Measurements from ENCODE around the gene ROPN1B.
"Not testable (repeated sequence)": the region's sequence is repeated elsewhere in the genome, so short reads cannot be mapped to it uniquely, and the experiment has no call there.

Gene ROPN1B

DNA sequence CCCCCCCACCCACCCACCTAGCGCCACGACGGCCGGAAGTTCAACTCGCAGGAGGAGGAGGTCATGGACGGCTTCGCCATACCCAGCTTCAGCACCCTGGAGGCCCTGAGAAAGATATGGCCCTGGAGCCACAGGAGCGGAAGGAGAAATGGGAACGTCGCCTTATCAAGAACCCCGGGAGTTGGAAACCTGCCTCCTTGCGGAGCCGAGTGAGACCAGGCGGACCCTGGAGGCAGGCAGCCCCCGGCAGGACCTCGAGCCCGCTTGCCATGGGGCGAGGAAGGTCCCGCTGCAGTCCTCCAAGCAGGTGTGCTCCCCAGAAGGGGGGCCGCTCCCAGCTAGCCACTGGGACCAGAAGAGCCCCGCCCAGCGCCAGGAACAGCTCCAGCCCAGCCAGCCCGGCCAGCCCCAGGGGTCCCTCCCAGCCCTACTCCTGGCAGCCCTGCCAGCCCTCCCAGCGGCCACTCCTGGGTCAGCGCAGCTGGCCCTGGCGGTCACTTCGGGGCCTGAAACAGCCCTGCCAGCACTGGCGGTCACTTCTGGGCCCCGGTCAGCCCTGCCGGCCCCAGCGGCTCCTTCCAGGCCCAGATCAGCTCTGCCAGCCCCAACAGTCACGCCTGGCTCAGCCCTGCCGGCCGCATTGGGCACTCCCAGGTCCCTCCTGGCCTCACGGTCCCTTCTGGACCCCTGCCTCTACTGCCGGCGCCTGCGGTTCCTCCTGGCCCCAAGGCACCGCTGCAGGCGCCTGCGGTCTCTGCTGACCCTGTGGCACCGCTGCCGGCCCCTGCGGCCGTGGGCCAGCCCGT is 10.3 kb upstream of the ROPN1B start:
- DNase-seq = no peak

DNA sequence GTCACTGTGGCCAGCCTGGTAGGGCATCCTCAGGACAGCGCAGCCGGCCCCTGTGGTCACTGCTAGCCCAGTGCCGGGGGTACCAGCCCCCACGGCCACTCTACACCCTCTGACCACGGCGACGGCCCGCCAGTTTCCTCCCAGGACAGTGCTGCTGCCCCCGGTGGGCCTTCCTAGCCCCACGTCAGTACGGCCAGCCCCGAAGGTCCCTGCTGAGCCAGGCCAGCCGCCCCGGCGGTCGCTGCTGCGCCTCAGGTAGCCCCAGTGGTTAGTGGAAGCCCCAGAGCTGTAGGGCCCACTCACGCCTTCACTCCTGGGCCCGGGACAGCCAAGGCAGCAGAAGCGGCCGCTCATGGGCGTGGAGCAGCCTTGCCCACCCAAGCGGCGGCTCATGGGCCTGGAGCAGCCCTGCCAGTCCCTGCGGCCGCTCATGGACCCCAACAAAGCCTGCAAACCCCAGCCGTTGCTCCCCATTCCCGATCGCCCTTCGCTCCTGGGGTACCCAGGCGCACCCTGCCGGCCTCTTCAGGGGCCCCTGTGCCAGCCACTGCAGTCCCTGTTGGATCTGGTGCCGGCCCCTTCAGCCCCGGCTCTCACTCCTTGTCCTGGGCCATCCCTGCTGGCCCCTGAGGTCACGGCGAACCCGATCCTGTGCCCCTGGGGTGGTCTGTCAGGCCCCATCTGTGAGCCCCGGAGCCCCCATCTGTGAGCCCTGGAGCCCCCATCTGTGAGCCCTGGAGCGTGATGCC is 9.5 kb upstream of the ROPN1B start:
- DNase-seq = no peak

DNA sequence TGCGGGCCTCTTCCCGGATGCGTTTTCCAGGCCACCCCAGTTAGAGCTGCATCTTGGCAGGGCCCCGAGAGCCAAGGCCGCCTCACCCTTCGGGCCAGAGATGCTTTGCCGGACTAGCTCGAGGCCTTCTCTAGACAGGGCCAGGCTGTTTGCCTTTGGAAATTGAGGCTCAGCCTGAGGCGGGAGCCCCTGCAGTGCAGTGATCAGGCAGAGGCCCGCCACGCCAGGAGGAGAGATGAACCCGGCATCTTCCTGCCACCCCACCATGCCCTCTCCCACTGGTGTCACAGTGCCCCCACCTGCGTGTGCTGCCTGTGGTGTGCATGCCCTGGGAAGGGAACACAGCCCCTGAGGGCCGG is 8.9 kb upstream of the ROPN1B start:
- DNase-seq = no peak

DNA sequence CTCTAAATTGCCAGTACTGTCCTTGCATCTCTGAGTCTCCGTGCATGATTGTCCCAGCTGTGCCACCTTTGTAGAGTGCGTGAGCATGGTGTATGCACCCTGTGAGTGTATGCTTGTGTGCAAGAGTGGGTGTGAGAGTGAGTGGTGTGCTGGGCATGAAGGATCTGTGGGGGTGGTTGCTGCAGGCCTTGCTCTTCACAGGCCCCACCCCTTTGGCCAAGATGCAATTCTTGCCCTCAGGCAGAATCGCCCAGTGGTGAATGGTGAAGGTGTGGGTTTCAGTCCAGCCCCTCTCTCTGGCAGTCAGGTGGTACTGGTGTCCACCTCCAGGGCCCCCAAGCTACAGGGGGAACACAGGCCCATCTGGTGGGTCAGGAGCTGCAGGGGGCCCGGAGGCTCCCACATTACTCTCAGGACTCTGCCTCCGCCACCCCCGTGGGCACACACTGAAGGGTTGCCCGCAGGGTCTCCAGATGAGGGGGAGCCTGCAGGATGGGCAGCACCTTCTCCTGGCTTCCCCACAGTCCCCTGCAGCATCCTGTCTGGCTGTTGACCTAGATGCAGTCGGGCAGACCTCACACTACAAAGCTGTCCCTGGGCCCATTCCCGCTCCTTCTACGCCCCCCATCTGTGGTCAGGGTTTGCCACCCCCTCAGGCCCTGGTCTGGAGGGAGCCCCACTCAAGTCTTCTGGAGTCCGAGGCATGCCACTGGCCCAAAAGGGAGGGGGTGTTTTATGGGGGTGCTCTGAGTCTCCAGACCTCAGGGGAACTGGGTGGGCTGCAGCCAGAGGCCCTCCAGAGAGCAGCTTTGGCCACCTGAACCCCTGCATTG is 8.3 kb upstream of the ROPN1B start:
- no peak for DNase-seq

DNA sequence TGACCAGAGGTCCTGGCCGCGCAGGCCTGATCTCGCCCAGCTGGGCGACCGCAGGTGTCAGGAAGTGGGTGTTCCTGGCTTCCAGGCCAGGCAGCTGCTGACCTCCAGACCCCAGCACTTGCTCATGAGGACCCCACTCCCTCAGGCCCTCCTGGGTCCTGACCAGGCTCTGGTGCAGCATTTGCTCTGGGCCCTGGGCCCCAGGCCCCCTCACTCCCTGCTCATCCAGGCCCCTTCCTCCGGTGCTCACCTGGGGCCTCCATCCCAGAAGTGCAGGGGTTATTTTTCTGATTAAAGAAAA is 7.7 kb upstream of the ROPN1B start:
- DNase-seq = no peak

DNA sequence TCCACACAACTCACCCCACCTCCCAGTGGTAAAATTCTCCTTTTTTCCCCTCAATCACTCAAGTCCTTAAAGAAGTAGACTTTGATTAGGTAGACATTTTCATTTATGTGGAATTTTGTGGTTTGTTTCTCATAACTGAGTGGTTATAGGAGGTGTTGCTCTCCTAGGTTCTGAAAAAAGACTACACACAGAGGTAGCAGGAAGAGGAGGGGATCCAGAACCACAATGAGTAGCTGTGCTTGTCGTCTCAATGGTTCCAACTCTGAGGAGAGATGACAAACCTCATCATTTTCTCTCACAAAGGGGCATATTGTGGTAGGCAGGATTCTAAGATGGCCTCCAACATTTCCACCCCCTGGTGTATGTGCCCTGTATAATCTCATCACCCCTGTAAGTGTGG is 5.1 kb upstream of the ROPN1B start:
- not testable (repeated sequence) for DNase-seq

DNA sequence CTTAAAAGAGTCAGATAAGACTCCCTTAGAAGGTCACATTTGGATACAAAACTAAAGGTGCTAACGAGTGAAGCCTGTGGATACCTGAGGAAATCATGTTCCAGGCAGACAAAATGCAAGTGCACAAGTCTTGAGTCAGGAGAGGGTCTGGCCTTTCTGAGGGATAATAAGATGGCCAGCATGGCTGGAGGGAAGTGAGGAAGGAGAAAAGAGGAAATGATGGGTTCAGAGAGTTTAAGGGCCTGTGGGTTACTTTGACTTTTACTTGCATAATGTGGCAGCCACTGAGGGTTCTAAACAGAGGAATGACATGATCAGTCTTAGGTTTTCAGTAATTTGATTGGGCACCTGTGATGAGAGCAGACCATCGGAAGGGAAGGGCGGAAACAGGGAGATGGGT is 3.5 kb upstream of the ROPN1B start:
- DNase-seq = no peak

DNA sequence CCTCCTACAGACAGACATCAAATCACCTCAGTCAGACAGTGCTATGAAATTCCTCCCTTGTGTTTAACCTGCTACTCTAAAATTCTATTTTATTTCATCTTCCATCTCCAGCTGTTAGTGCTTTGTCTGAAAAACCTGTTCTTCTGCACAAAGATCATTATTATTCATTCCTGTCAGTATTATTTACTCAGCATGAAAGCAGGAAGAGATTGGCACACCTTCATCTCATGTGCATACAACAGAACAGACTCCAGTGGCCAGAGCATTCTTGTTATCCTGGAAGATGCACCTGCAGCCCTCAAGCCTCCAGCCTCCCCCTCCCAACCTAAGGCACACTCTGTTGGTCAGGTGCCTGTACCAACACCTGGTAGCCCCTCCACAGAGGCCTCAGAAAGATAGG is 1.8 kb upstream of the ROPN1B start:
- no peak for DNase-seq

DNA sequence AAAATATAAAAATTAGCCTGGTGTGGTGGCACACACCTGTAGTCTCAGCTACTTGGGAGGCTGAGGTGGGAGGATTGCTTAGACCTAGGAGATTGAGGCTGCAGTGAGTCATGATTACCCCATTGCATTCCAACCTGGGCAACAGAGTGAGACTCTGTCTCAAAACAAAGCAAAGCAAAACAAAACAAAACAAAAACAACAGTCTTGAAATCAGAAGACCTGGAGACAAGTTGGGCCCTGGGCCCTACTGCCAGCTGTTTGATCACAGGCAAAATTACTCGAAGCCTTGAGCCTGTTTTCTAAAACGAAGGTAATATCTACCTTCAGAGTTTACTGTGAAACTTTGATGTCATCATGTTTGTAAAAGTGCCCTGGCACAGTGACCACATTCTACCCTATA is 857 bp upstream of the ROPN1B start:
- DNase-seq = not testable (repeated sequence)

DNA sequence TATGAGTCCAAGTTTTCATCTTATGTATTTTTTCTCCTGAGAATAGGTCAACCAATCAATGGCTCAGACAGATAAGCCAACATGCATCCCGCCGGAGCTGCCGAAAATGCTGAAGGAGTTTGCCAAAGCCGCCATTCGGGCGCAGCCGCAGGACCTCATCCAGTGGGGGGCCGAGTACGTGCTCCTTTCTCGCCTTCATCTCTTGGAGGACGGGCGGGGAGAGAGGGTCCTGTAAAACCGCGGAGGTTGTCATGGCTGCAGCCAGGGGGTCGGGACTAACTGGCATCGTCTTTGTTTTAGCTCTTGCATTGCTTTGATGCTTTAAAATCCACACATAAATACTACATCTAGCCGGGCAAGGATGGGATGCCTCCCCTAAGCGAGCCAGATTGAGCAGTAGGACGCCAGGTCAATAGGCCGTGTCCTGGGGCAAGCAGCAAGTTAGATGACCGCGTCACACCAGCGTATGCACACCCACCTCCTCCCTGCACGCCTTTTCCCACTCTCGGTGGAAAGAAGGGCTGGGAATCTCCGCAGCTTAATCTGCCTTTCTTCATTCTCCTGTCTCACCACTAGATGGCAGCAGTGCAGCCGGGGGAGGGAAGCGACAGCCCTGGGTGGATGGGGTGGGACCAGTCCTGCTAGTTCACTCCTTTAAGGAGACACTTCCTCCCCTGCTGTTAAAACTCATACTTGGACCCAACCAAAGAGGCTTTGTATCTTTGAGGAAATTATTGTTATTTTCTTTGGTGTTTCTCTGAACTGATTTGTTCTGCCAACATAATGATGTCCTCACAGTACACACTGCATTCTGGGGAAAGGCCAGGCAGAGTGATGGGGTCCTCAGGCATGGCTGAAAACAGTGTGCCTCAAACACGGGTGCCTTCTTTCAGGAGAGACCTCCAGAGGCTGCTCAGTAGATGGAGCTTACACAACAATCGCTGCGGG is 3.3 kb downstream of the ROPN1B start:
- DNase-seq = peak; percentile 51

DNA sequence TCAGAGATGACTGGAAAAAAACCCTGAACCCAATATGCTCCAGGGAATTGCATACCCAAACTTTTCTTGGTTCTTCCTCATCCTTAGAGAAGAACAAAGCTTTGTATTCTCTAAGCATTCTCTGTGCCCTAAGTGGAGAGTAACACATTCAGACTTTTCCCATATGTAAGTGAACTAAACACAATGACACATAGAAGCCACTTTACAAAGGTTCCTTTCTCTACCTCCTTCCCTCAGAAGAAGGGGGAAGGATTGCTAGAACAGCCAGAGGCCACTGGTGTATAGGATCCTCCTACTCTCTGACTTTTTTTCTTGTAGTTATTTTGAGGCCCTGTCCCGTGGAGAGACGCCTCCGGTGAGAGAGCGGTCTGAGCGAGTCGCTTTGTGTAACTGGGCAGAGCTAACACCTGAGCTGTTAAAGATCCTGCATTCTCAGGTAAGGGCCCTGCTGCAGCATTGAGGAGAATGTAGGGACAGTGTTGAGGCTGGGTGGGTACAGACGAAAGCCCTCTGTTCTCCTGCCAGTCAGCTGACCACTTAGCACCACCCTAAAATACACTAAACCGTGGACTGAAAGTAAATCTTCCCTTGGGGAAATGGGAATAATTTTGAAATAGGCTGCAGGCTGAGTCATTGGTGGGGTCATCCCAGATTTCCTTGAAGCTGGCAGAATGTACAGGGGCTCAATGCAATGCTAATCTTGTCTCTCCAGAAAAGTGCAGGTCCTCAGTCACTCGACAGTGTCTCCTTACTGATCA is 6.4 kb downstream of the ROPN1B start:
- DNase-seq = not testable (repeated sequence)

DNA sequence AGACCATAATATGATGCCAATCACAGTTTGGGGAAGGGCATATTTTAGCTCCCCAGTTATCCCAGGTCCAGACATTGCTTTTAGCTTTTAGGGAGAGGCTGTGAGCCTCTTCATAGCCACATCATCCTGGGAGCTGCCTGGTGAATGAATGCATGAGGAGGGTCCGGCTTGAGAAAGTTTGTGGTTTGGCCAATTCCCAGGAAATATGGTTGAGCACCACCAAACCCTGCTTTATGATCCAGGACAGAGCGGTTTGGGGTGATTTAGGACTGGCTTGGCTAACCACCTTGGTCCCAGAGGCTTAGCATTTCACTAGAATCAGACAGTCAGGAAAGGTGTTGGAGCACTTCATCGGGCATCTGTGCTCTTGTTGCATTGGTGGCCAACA is 7.0 kb downstream of the ROPN1B start:
- not testable (repeated sequence) for DNase-seq

DNA sequence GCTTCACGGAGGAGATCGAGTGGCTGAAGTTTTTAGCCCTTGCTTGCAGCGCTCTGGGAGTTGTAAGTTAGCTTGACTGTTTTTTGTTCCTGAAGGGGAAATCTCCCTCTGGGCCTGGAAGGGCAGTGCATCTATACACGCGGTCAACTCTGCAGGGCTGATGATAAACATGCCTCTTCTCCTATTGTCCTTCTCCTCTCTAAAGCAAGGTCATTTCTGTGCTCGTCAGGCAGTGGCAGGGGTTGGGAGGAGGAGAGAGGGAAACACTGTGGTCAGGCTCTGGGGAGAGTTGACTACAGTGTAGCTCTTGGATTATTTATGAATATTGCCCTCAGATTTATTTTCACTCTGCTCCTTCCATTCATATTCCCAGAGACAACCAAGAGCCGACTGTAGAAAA is 8.1 kb downstream of the ROPN1B start:
- DNase-seq = not testable (repeated sequence)

DNA sequence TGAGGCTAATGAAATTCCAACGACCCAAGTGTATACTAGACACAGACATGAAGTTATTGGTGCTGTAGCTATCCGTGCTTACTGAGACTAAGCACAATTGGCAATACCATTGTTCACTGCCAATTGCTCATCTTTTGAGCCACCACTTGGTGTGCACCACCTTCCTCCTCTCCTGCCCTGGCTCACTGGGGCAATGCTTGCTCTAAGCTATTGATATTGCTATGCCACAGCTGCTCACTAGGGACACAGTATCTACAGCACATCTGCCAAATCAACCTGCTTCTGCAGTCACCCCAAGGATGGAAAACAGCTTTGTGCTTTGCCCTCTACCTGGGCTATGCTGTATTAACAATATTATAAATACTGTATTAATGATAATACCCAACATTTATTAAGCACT is 16.0 kb downstream of the ROPN1B start:
- DNase-seq = not testable (repeated sequence)

DNA sequence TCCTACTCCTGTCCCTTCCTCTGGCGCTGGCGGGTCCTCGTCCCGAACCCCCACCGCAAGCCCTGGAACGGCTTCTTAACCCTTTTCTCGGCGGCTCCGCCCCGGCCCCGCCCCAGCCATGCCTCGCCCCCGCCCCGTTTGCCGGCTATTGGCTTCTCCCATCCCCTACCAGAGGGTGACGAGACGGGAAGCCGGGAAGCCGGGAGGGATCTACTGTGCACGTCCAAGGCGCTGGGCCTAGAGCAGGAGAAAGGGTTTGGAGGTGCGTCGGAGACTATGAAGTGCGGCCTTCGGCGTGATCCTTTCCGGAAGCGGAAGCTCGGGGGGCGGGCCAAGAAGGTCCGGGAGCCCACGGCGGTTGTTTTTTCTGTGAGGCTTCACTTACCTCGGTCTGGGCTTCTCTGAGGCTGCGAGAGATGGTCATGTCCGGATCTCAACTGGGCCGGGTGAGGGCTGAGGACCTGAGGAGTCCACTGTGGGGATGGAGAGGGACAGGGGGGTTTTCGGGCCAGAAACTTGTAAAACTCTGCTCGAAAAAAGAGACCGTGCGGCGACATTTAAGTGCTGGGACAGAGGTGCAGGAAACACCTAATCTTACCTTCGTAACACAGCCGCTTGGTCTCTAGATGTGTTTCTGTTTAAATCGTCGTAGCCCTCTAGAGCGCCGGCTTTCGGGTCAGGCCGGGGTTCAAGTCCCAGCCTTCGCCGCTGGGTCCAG is 21.4 kb downstream of the ROPN1B start:
- DNase-seq = peak; percentile 69

DNA sequence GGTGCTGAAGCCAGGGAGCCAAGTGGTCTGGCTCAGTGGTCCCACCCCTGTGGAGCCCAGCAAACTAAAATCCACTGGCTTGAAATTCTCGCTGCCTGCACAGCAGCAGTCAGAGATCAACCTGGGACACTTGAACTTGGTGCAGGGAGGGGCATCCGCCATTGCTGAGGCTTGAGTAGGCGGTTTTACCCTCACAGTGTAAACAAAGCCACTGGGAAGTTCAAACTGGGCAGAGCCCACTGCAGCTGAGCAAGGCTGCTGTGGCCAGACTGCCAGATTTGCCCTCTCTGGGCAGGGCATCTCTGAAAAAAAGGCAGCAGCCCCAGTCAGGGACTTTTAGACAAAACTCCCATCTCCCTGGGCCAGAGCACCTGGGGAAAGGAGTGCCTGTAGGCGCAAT is 27.8 kb downstream of the ROPN1B start:
- not testable (repeated sequence) for DNase-seq

DNA sequence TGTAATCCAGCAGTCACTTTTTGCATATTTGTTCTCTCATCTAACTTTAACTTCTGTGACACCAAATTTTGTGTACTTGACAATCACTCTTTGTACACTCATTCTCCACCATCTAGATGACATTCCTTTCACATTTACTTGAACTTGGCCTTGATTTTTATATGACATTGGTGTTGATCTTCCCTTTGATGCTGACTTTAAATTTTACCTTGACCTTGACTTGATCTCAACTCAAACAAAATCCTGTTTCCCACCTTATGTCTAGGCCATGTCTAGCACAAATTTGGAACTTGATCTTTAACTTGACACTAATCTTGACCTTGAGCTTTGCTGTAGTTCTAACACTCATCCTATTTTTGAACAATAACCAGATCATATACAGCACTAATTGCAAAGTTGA is 33.2 kb downstream of the ROPN1B start:
- DNase-seq = no peak

DNA sequence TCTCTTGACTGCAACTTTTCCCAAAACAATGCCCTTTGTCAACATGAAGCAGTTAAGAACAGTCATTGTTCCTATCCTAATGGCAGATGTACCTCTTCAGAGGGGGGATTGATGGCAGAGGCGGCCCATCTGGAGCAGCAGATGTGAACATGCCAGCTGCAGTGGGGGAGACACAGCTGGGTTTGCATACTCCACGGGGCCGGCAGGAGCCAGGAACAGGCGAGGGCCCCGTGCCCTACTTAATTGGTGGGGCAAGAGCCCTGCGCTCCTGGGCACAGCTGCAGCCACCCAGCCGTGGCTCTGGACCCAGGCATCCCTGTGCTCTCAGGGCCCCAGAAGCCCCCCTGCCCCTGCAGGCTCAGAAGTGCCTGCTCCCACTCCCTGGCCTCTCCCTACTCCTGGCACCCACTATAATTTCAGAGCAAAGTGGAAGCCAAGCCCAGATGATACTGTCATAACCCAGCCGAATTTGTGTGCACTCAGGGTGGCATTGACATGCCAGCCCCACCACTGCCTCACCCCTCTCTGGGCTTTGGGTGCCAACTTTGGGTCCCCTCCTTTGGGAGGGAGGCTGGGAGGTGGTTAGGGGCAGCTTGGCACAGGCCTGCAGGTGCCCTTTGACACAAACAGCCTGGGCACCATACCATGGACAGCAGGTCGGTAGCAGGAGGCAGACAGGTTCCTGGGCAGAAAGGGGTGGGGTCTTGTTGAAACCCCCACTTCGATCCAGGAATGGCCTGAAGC is 34.6 kb downstream of the ROPN1B start:
- no peak for DNase-seq

DNA sequence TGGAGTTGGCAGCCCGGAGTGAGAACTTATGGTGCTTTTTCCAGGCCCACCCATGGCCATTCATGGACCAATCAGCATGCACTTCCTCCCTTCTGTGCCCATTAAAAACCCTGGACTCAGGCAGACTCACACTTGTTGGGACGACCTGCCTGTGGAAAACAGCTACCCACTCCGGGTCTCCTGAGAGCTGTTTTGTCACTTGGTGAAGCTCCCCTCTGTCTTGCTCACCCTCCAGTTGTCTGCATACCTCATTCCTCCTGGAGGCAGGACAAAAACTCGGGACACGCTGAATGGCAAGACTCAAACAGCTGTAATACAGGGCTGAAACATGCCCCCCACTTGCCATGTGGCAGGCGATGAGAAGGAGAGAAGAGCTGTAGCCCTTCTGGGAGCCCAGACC is 35.2 kb downstream of the ROPN1B start:
- no peak for DNase-seq

DNA sequence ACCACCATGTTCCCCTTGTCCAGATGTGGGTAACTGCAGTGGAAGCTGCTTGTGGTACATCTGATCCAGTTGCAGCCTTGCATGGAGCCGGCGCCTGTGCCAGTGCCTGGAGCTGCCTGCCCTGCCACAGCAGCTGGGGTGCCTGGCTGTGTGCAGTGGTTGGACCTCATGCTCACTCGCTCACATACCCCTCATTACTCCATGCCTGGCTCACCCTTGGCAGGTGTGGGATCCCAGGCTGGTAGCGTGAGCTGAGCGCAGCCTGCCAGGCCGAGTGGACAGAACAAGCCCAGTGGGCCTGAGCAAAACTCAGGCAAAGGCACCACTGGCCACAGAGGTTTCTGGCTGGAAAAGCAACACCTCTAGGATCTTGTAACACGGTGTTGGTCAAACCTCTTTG is 35.7 kb downstream of the ROPN1B start:
- no peak for DNase-seq
